ENCODE measurements around the gene IFNA7. TPM values are rescaled to one million over a fixed set of nuclear protein-coding genes. Genes with fewer than 3 reads are reported as not detected.
"Not testable (repeated sequence)": the region's sequence is repeated elsewhere in the genome, so short reads cannot be mapped to it uniquely, and the experiment has no call there.

Gene IFNA7
- total and polyA plus RNA-seq, 7 experiments from 2014 or later, result not detected

- CTCF ChIA-PET; H3K4me3 Mint-ChIP-seq; H3K27ac Mint-ChIP-seq; H3K27ac ChIP-seq (ENCODE audit: low read depth, low read length); H3K4me1 ChIP-seq (ENCODE audit: control insufficient read depth in 2 of 2, insufficient read depth in 2 of 2, low read length in 2 of 2); H3K9me3 ChIP-seq (ENCODE audit: control insufficient read depth in 2 of 3, low read length in 3 of 3); POLR2A ChIA-PET; ATAC-seq; H3K36me3 ChIP-seq (ENCODE audit: control insufficient read depth in 2 of 3, insufficient read depth in 3 of 3, low read length in 3 of 3); H3K27me3 ChIP-seq (ENCODE audit: control insufficient read depth in 2 of 2, insufficient read depth in 2 of 2, low read length in 2 of 2); DNase-seq; H3K9me3 Mint-ChIP-seq; H3K4me3 ChIP-seq (ENCODE audit: low read length); H3K36me3 Mint-ChIP-seq; intact Hi-C loops (cut with micrococcal nuclease): not testable (repeated sequence)
- Mint-ChIP-seq H3K27me3 (peaks cover 0 to 34% (median 0%) of the 10 kb centered on the region in 5 donors), H3K4me1 (peaks cover 5 to 17% (median 11%) of the 10 kb centered on the region in 7 donors)
Observed at GRCh38 chr9:21187487-21187886, 14.5 kb downstream of the IFNA7 start, which contains the start of gene IFNA4. TSS of gene IFNA4 (minus strand) at chr9:21187587. CDS start at chr9:21187531, 56 bp downstream.

- H3K9me3 ChIP-seq (ENCODE audit: control insufficient read depth in 2 of 3, low read length in 3 of 3); H3K27ac ChIP-seq (ENCODE audit: low read depth, low read length); H3K4me1 ChIP-seq (ENCODE audit: control insufficient read depth in 2 of 2, insufficient read depth in 2 of 2, low read length in 2 of 2); intact Hi-C loops (cut with micrococcal nuclease); H3K4me3 ChIP-seq (ENCODE audit: low read length); H3K36me3 ChIP-seq (ENCODE audit: control insufficient read depth in 2 of 3, insufficient read depth in 3 of 3, low read length in 3 of 3); H3K9me3 Mint-ChIP-seq; H3K36me3 Mint-ChIP-seq; H3K27me3 ChIP-seq (ENCODE audit: control insufficient read depth in 2 of 2, insufficient read depth in 2 of 2, low read length in 2 of 2): not testable (repeated sequence)
- Mint-ChIP-seq H3K27ac (peak overlapping the region in 3 of 9 donors; percentile 13 to 63 (median 16)), H3K4me3 (peak overlapping the region in 2 of 10 donors; percentile 10 to 17), H3K27me3 (peaks cover 0 to 23% (median 0%) of the 10 kb centered on the region in 5 donors), H3K4me1 (peaks cover 5 to 19% (median 11%) of the 10 kb centered on the region in 7 donors)
- DNase-seq, result peak in 7 of 9 donors; percentile 8 to 38 (median 15)
- peak; percentile 92 for ATAC-seq
- ChIA-PET POLR2A (interaction anchor here (0.8 kb wide), 1 partner anchor 15 kb away, joined by 3 read pairs; no protein-coding TSS in a partner anchor), CTCF (interaction anchor here (0.5 to 1.2 kb wide), 4 partner anchors 12 to 271 kb away, joined by 3 to 4 read pairs (median 4); no protein-coding TSS in a partner anchor)
Observed at GRCh38 chr9:21182810-21183736, 18.9 kb downstream of the IFNA7 start.

- Mint-ChIP-seq H3K4me3 (no peak overlapping the region), H3K9me3 (no peaks in the 10 kb centered on the region)
Observed at GRCh38 chr9:21174671-21175070, 27.3 kb downstream of the IFNA7 start.

DNA sequence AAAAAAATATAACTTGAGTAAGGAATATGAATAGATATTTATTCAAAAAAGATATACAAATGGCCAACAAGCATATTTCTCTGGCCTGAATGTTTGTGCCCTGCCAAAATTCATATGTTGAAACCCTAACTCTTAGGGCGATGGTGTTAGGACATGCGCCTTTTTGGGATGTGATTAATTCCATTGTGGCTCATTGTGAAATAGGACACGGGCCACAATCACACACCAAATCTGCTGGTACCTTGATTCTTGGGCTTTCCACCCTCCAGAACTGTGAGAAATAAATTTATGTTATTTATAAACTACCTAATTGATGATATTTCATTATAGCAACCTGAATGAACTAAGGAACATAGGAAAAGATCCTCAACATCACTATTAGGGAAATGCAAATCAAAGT is 29.8 kb downstream of the IFNA7 start:
- POLR2A ChIA-PET, result no interaction called here

More at GRCh38 chr9:21174671-21175070, 27.3 kb downstream of the IFNA7 start:
- no peaks in the 10 kb centered on the region for H3K27me3 ChIP-seq (ENCODE audit: control insufficient read depth in 2 of 2, insufficient read depth in 2 of 2, low read length in 2 of 2)
- POLR2A ChIA-PET, result no interaction called here
- no peaks in the 10 kb centered on the region for H3K4me1 Mint-ChIP-seq
- intact Hi-C loops (cut with micrococcal nuclease), result no loop called here
- H3K27ac Mint-ChIP-seq, result no peak overlapping the region
- no peaks in the 10 kb centered on the region for H3K36me3 Mint-ChIP-seq
- no peak overlapping the region for H3K27ac ChIP-seq (ENCODE audit: low read depth, low read length)
- peaks cover 0 to 46% (median 0%) of the 10 kb centered on the region in 5 donors for H3K27me3 Mint-ChIP-seq
- CTCF ChIA-PET, result no interaction called here
- no peaks in the 10 kb centered on the region for H3K36me3 ChIP-seq (ENCODE audit: control insufficient read depth in 2 of 3, insufficient read depth in 3 of 3, low read length in 3 of 3)
- H3K9me3 ChIP-seq (ENCODE audit: control insufficient read depth in 2 of 3, low read length in 3 of 3), result no peaks in the 10 kb centered on the region
- H3K4me1 ChIP-seq (ENCODE audit: control insufficient read depth in 2 of 2, insufficient read depth in 2 of 2, low read length in 2 of 2), result no peaks in the 10 kb centered on the region
- H3K4me3 ChIP-seq (ENCODE audit: low read length), result no peak overlapping the region
- no peak for ATAC-seq
- no peak for DNase-seq

GRCh38 chr9:21171351-21171750 is 30.7 kb downstream of the IFNA7 start:
- H3K36me3 Mint-ChIP-seq, result peaks cover 0 to 4% (median 0%) of the 10 kb centered on the region in 5 donors
- ATAC-seq, result no peak

More for the DNA sequence above, 29.8 kb downstream of the IFNA7 start:
- no peaks in the 10 kb centered on the region for H3K4me1 Mint-ChIP-seq
- Histone ChIP-seq H3K4me3 (ENCODE audit: low read length) (no peak overlapping the region), H3K4me1 (ENCODE audit: control insufficient read depth in 2 of 2, insufficient read depth in 2 of 2, low read length in 2 of 2) (no peaks in the 10 kb centered on the region), H3K9me3 (ENCODE audit: control insufficient read depth in 2 of 3, low read length in 3 of 3) (no peaks in the 10 kb centered on the region), H3K36me3 (ENCODE audit: control insufficient read depth in 2 of 3, insufficient read depth in 3 of 3, low read length in 3 of 3) (no peaks in the 10 kb centered on the region), H3K27me3 (ENCODE audit: control insufficient read depth in 2 of 2, insufficient read depth in 2 of 2, low read length in 2 of 2) (no peaks in the 10 kb centered on the region), H3K27ac (ENCODE audit: low read depth, low read length) (no peak overlapping the region)
- H3K9me3 Mint-ChIP-seq, result no peaks in the 10 kb centered on the region
- DNase-seq, result no peak
- H3K27ac Mint-ChIP-seq, result no peak overlapping the region
- CTCF ChIA-PET, result no interaction called here
- peaks cover 0 to 4% (median 0%) of the 10 kb centered on the region in 5 donors for H3K36me3 Mint-ChIP-seq
- intact Hi-C loops (cut with micrococcal nuclease), result no loop called here
- H3K27me3 Mint-ChIP-seq, result peaks cover 0 to 58% (median 0%) of the 10 kb centered on the region in 5 donors
- no peak for ATAC-seq
- H3K4me3 Mint-ChIP-seq, result no peak overlapping the region

DNA sequence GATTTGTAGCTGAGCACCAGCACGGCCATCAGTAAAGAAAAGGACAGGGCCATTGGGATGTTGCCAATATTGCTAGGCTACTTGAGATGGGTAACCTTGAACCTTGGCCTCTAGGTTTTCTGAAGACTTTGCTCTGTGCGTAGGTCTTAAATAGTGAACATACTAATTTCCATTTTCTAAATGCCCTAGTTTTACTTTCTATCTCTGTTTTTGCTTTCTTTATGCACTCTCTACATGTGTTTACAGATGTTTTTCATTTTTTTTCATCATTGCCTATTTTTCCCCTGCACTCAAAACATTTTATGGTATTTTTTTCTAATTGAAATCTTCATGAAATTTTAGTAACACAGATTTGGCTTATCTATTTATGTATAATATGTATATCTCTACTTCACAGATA is 35.4 kb downstream of the IFNA7 start, which contains the start of gene IFNA21:
Gene IFNA21, minus strand, starts transcription at position 101 of the 400 bp plus-strand sequence. Its CDS starts 48 bp downstream, at position 53.
- H3K27ac ChIP-seq (ENCODE audit: low read depth, low read length); H3K36me3 ChIP-seq (ENCODE audit: control insufficient read depth in 2 of 3, insufficient read depth in 3 of 3, low read length in 3 of 3); H3K27ac Mint-ChIP-seq; H3K4me3 Mint-ChIP-seq; H3K36me3 Mint-ChIP-seq; CTCF ChIA-PET; intact Hi-C loops (cut with micrococcal nuclease); H3K4me3 ChIP-seq (ENCODE audit: low read length); H3K9me3 Mint-ChIP-seq; H3K4me1 ChIP-seq (ENCODE audit: control insufficient read depth in 2 of 2, insufficient read depth in 2 of 2, low read length in 2 of 2); POLR2A ChIA-PET; ATAC-seq; DNase-seq; H3K27me3 ChIP-seq (ENCODE audit: control insufficient read depth in 2 of 2, insufficient read depth in 2 of 2, low read length in 2 of 2); H3K9me3 ChIP-seq (ENCODE audit: control insufficient read depth in 2 of 3, low read length in 3 of 3): not testable (repeated sequence)
- Mint-ChIP-seq H3K27me3 (peaks cover 0 to 47% (median 0%) of the 10 kb centered on the region in 5 donors), H3K4me1 (peaks cover 4 to 19% (median 12%) of the 10 kb centered on the region in 7 donors)

More at GRCh38 chr9:21171351-21171750, 30.7 kb downstream of the IFNA7 start:
- no peaks in the 10 kb centered on the region for H3K4me1 ChIP-seq (ENCODE audit: control insufficient read depth in 2 of 2, insufficient read depth in 2 of 2, low read length in 2 of 2)
- ChIA-PET POLR2A (no interaction called here), CTCF (no interaction called here)
- Mint-ChIP-seq H3K27ac (no peak overlapping the region), H3K4me1 (no peaks in the 10 kb centered on the region), H3K9me3 (no peaks in the 10 kb centered on the region), H3K27me3 (peaks cover 0 to 58% (median 0%) of the 10 kb centered on the region in 5 donors), H3K4me3 (no peak overlapping the region)
- DNase-seq, result no peak
- intact Hi-C loops (cut with micrococcal nuclease), result no loop called here
- H3K27me3 ChIP-seq (ENCODE audit: control insufficient read depth in 2 of 2, insufficient read depth in 2 of 2, low read length in 2 of 2), result no peaks in the 10 kb centered on the region
- no peak overlapping the region for H3K4me3 ChIP-seq (ENCODE audit: low read length)
- no peak overlapping the region for H3K27ac ChIP-seq (ENCODE audit: low read depth, low read length)
- no peaks in the 10 kb centered on the region for H3K36me3 ChIP-seq (ENCODE audit: control insufficient read depth in 2 of 3, insufficient read depth in 3 of 3, low read length in 3 of 3)
- H3K9me3 ChIP-seq (ENCODE audit: control insufficient read depth in 2 of 3, low read length in 3 of 3), result no peaks in the 10 kb centered on the region
